SK-N-SH (cell line): Measurements from ENCODE around the gene PLCG2. TPM values are rescaled to one million over a fixed set of nuclear protein-coding genes. Genes with fewer than 3 reads are reported as not detected.

ENCODE experiments used
- CTCF ChIA-PET: fragments of 300-600, 350-600 bp; formaldehyde crosslinking; extraction: SDS; loops from one replicate; lab custom pipeline; 2021; lab: Yijun Ruan, JAX
- POLR2A ChIA-PET: fragments of 350-600 bp; sonication (Branson Sonifier 250); formaldehyde crosslinking; extraction: SDS; loops from one replicate; lab custom pipeline; 2020; ENCODE audit warnings: antibody characterized with exemption, inconsistent platforms; lab: Yijun Ruan, JAX
- DNase-seq: peaks from one replicate; pipeline ENCODE4 v3.0.0; 2012
- H2AFZ ChIP-seq: fragments of 200-600 bp; sonication (generic); 2 replicates; pipeline ENCODE4 v1.8.1; 2016; ENCODE audit warnings: antibody characterized with exemption, mild to moderate bottlenecking, low read depth
- H3F3A ChIP-seq: fragments of 200-600 bp; sonication (generic); replicated peaks from 2 replicates; pipeline ENCODE3; 2016; ENCODE audit warnings: antibody characterized with exemption, mild to moderate bottlenecking; ENCODE audit not compliant: insufficient read depth
- H3K27ac ChIP-seq, 2 experiments: fragments of 200-500 bp in 1 of 2; fragments of 200-600 bp in 1 of 2; sonication (Bioruptor generic) in 1 of 2; sonication (generic), shearing (Covaris generic) in 1 of 2; 2 replicates each; pipeline versions ENCODE4 v1.5.1 to v1.6.1; 2014 to 2016; ENCODE audit warnings: low read depth in 2 of 2, inconsistent platforms in 1 of 2, low read length in 1 of 2, mild to moderate bottlenecking in 1 of 2, mixed read lengths in 1 of 2
- H3K27me3 ChIP-seq: fragments of 200-600 bp; sonication (generic), shearing (Covaris generic); 2 replicates; pipeline ENCODE4 v1.6.1; 2016; ENCODE audit warnings: mixed run types; ENCODE audit not compliant: insufficient read depth
- H3K36me3 ChIP-seq, 2 experiments: fragments of 200-500 bp in 1 of 2; fragments of 200-600 bp in 1 of 2; sonication (Bioruptor generic) in 1 of 2; sonication (generic) in 1 of 2; replicated peaks in 1 of 2; 2 replicates each; pipeline versions ENCODE3 to v1.5.1; 2014 to 2016; ENCODE audit warnings: low read length in 1 of 2, mild to moderate bottlenecking in 1 of 2; ENCODE audit not compliant: insufficient read depth in 2 of 2, control insufficient read depth in 1 of 2
- H3K4me1 ChIP-seq, 2 experiments: fragments of 200-500 bp in 1 of 2; fragments of 200-600 bp in 1 of 2; sonication (Bioruptor generic) in 1 of 2; sonication (generic), shearing (Covaris generic) in 1 of 2; 2 replicates each; pipeline versions ENCODE4 v1.5.1 to v1.6.1; 2014 to 2016; ENCODE audit warnings: low read depth in 1 of 2, low read length in 1 of 2, mixed run types in 1 of 2; ENCODE audit not compliant: insufficient read depth in 2 of 2, control insufficient read depth in 1 of 2
- H3K4me2 ChIP-seq: fragments of 200-600 bp; sonication (generic), shearing (Covaris generic); 2 replicates; pipeline ENCODE4 v1.6.1; 2017; ENCODE audit warnings: mixed run types
- H3K4me3 ChIP-seq, 2 experiments: fragments of 200-500 bp in 1 of 2; fragments of 200-600 bp in 1 of 2; sonication (Bioruptor generic) in 1 of 2; sonication (generic), shearing (Covaris generic) in 1 of 2; 2 replicates each; pipeline versions ENCODE4 v1.5.1 to v1.8.1; 2014 to 2016; ENCODE audit warnings: low read depth in 2 of 2, inconsistent platforms in 1 of 2, low read length in 1 of 2, mild to moderate bottlenecking in 1 of 2, mixed read lengths in 1 of 2, moderate library complexity in 1 of 2
- H3K79me2 ChIP-seq: fragments of 200-600 bp; sonication (generic); 2 replicates; pipeline ENCODE4 v1.8.1; 2017; ENCODE audit warnings: mild to moderate bottlenecking; ENCODE audit not compliant: insufficient read depth
- H3K9ac ChIP-seq: fragments of 200-600 bp; sonication (generic); 2 replicates; pipeline ENCODE4 v1.6.1; 2017; ENCODE audit warnings: mixed run types
- H3K9me2 ChIP-seq: fragments of 200-600 bp; sonication (generic); 2 replicates; pipeline ENCODE4 v1.6.1; 2017; ENCODE audit warnings: mixed run types
- H3K9me3 ChIP-seq: fragments of 200-600 bp; sonication (generic); 2 replicates; pipeline ENCODE4 v1.6.1; 2017; ENCODE audit warnings: mixed run types, mild to moderate bottlenecking, moderate library complexity
- H4K20me1 ChIP-seq: fragments of 200-600 bp; sonication (generic); 2 replicates; pipeline ENCODE4 v1.6.1; 2017; ENCODE audit warnings: mild to moderate bottlenecking, mixed run types; ENCODE audit not compliant: insufficient read depth
- ELF1 ChIP-seq: IDR thresholded peaks from 2 replicates; pipeline ENCODE4 v1.4.0; 2012
- EP300 ChIP-seq, 2 experiments: IDR thresholded peaks; 2 replicates each; pipeline versions ENCODE4 v1.4.0 to v1.6.1; 2012; ENCODE audit warnings: borderline replicate concordance in 1 of 2, low read depth in 1 of 2, low read length in 1 of 2
- GATA2 ChIP-seq: sonication (generic); formaldehyde crosslinking; IDR thresholded peaks from 2 replicates; pipeline ENCODE4 v1.5.0; 2020; ENCODE audit warnings: mild to moderate bottlenecking, missing genetic modification reagents
- IRF3 ChIP-seq: fragments of 150-350 bp; IDR thresholded peaks from 2 replicates; pipeline ENCODE4 v1.6.1; 2016; ENCODE audit warnings: mild to moderate bottlenecking, low read depth, low read length
- MAX ChIP-seq: IDR thresholded peaks from 2 replicates; pipeline ENCODE4 v1.4.0; 2012; ENCODE audit warnings: low read depth
- MXI1 ChIP-seq: IDR thresholded peaks from 2 replicates; pipeline ENCODE4 v1.6.1; 2012; ENCODE audit warnings: mild to moderate bottlenecking, low read depth, low read length, improper control_type of control experiment
- PBX3 ChIP-seq: IDR thresholded peaks from 2 replicates; pipeline ENCODE4; 2012
- RCOR1 ChIP-seq: fragments of 150-350 bp; IDR thresholded peaks from 2 replicates; pipeline ENCODE4 v1.6.1; 2017; ENCODE audit warnings: antibody characterized with exemption, low read length
- RFX5 ChIP-seq: IDR thresholded peaks from 2 replicates; pipeline ENCODE4 v1.6.1; 2012; ENCODE audit warnings: mild to moderate bottlenecking, improper control_type of control experiment, low read length
- RXRA ChIP-seq: IDR thresholded peaks from 2 replicates; pipeline ENCODE4 v1.4.0; 2012; ENCODE audit warnings: low read depth, mild to moderate bottlenecking, borderline replicate concordance
- SIN3A ChIP-seq: IDR thresholded peaks from 2 replicates; pipeline ENCODE4 v1.6.1; 2012; ENCODE audit warnings: low read depth, mild to moderate bottlenecking, low read length, moderate library complexity, borderline replicate concordance
- SMC3 ChIP-seq: IDR thresholded peaks from 2 replicates; pipeline ENCODE4 v1.6.1; 2012; ENCODE audit warnings: low read depth, low read length, improper control_type of control experiment
- TAF1 ChIP-seq: IDR thresholded peaks from 2 replicates; pipeline ENCODE4 v1.6.1; 2012; ENCODE audit warnings: low read depth, mild to moderate bottlenecking, low read length, moderate library complexity, borderline replicate concordance
- TEAD4 ChIP-seq: IDR thresholded peaks from 2 replicates; pipeline ENCODE4 v1.4.0; 2012; ENCODE audit warnings: mild to moderate bottlenecking, borderline replicate concordance; ENCODE audit not compliant: insufficient read depth
- USF1 ChIP-seq: IDR thresholded peaks from 2 replicates; pipeline ENCODE4 v1.4.0; 2012; ENCODE audit warnings: low read depth, borderline replicate concordance
- USF2 ChIP-seq: fragments of 150-350 bp; IDR thresholded peaks from 2 replicates; pipeline ENCODE4 v1.6.1; 2017; ENCODE audit warnings: antibody characterized with exemption, low read length, low read depth, borderline replicate concordance
- YY1 ChIP-seq: IDR thresholded peaks from 2 replicates; pipeline ENCODE4 v1.4.0; 2012; ENCODE audit warnings: low read depth, mild to moderate bottlenecking
- WGBS: methylation state at CpG from one replicate; pipeline ENCODE4 v1.1.6; 2017; ENCODE audit warnings: low lambda C conversion rate; 5-methylcytosine and 5-hydroxymethylcytosine counted together
- polyA plus RNA-seq, 3 experiments: library from polyadenylated mRNA; depleted of rRNA; stranded (reverse); fragments of >200 nt; gene quantifications; 2 replicates each; pipeline ENCODE4 v1.2.3, GENCODE V29; 2012

Gene PLCG2
- polyA plus RNA-seq, 1 of the 3 experiments (the other 2 are of a cell fraction): 0.23 TPM

- Histone ChIP-seq H3K4me1 (no peaks in the 10 kb centered on the region; a peak in 1 of 4 replicates), H4K20me1 (no peaks in the 10 kb centered on the region), H3K36me3 (no peaks in the 10 kb centered on the region), H3K9me2 (no peaks in the 10 kb centered on the region), H3K9me3 (no peaks in the 10 kb centered on the region), H3K27ac (no peak overlapping the region), H3K4me2 (no peak overlapping the region), H3K9ac (no peak overlapping the region), H3K4me3 (no peak overlapping the region), H3F3A (no peaks in the 10 kb centered on the region), H3K79me2 (no peaks in the 10 kb centered on the region), H3K27me3 (peaks cover 15% of the 10 kb centered on the region; the same call in 1 of the 2 replicates), H2AFZ (no peak overlapping the region)
- ChIA-PET POLR2A (no interaction called here), CTCF (no interaction called here)
- TF ChIP-seq USF1: no peak
- TF ChIP-seq PBX3: no peak
- no peak for TF ChIP-seq MXI1
- TF ChIP-seq TEAD4: no peak
- no peak for TF ChIP-seq SMC3
- TF ChIP-seq TAF1: no peak
- TF ChIP-seq YY1: no peak
- no peak for TF ChIP-seq IRF3
- TF ChIP-seq RXRA: no peak
- TF ChIP-seq RCOR1: no peak
- no peak for TF ChIP-seq USF2
- 48% methylated on average over 7 of the region's 7 CpGs for WGBS
- DNase-seq: no peak
Observed at GRCh38 chr16:81785138-81785924, 6.2 kb downstream of the PLCG2 start.

GRCh38 chr16:81786321-81786720, 7.2 kb downstream of the PLCG2 start:
- H3K4me1 ChIP-seq: no peaks in the 10 kb centered on the region; a peak in 1 of 4 replicates
- DNase-seq: no peak
- no peak overlapping the region for H3K27ac ChIP-seq
- ChIA-PET POLR2A (no interaction called here), CTCF (no interaction called here)
- no peaks in the 10 kb centered on the region for H3K79me2 ChIP-seq
- H3K27me3 ChIP-seq: peaks cover 13% of the 10 kb centered on the region; the same call in 1 of the 2 replicates
- 35% methylated on average over 6 of the region's 6 CpGs for WGBS
- H3K36me3 ChIP-seq: no peaks in the 10 kb centered on the region
- TF ChIP-seq USF2: no peak
- TF ChIP-seq ELF1: no peak
- TF ChIP-seq GATA2 (CRISPR knock-in tag): no peak
- no peak for TF ChIP-seq TAF1
- TF ChIP-seq MXI1: no peak
- TF ChIP-seq SIN3A: no peak
- TF ChIP-seq RFX5: no peak
- no peak for TF ChIP-seq EP300 (IDR thresholded peaks at IDR 0.05; ENCODE audit: borderline replicate concordance in 1 of 2, low read depth in 1 of 2, low read length in 1 of 2)
- TF ChIP-seq MAX: no peak
- TF ChIP-seq RCOR1: no peak
- no peak overlapping the region for H3K9ac ChIP-seq
- no peaks in the 10 kb centered on the region for H3K9me2 ChIP-seq
- no peaks in the 10 kb centered on the region for H3K9me3 ChIP-seq
- H4K20me1 ChIP-seq: no peaks in the 10 kb centered on the region
- H3F3A ChIP-seq: no peaks in the 10 kb centered on the region
- H3K4me3 ChIP-seq: no peak overlapping the region
- H2AFZ ChIP-seq: no peak overlapping the region
- H3K4me2 ChIP-seq: no peak overlapping the region
